Smooth muscle cell (in vitro differentiated cells): ENCODE measurements around the gene EFNA5. TPM values are rescaled to one million over a fixed set of nuclear protein-coding genes. Genes with fewer than 3 reads are reported as not detected.

Experiments used
- DNase-seq: peaks from one replicate; lab custom pipeline; 2025; ENCODE audit not compliant: unreplicated experiment; lab: John Stamatoyannopoulos, UW
- H2AFZ ChIP-seq: fragments of 200-600 bp; sonication (generic); 2 replicates; pipeline ENCODE4 v1.6.0; 2016; ENCODE audit warnings: antibody characterized with exemption, low read depth, mild to moderate bottlenecking
- H3F3A ChIP-seq: fragments of 200-600 bp; sonication (generic); 2 replicates; pipeline ENCODE4 v1.6.0; 2017; ENCODE audit warnings: antibody characterized with exemption, low read depth
- H3K27ac ChIP-seq: fragments of 200-600 bp; sonication (generic); 2 replicates; pipeline ENCODE4 v1.5.1; 2016; ENCODE audit warnings: low read depth, mild to moderate bottlenecking
- H3K27me3 ChIP-seq: fragments of 200-600 bp; sonication (generic); 2 replicates; pipeline ENCODE4 v1.6.1; 2016; ENCODE audit warnings: low read depth, mild to moderate bottlenecking
- H3K36me3 ChIP-seq: fragments of 200-600 bp; sonication (generic); 2 replicates; pipeline ENCODE4 v1.5.1; 2016; ENCODE audit warnings: low read depth
- H3K4me1 ChIP-seq: fragments of 200-600 bp; sonication (generic); 2 replicates; pipeline ENCODE4 v1.5.1; 2016; ENCODE audit warnings: low read depth
- H3K4me2 ChIP-seq: fragments of 200-600 bp; sonication (generic); 2 replicates; pipeline ENCODE4 v1.6.0; 2016; ENCODE audit warnings: mild to moderate bottlenecking
- H3K4me3 ChIP-seq: fragments of 200-600 bp; sonication (generic); 2 replicates; pipeline ENCODE4 v1.5.1; 2016; ENCODE audit warnings: mild to moderate bottlenecking
- H3K79me2 ChIP-seq: fragments of 200-600 bp; sonication (generic); 2 replicates; pipeline ENCODE4 v1.6.0; 2016; ENCODE audit warnings: low read depth, mild to moderate bottlenecking
- H3K9ac ChIP-seq: fragments of 200-600 bp; sonication (generic); 2 replicates; pipeline ENCODE4 v1.6.0; 2016; ENCODE audit warnings: low read depth
- H3K9me3 ChIP-seq: fragments of 200-600 bp; sonication (generic); replicated peaks from 2 replicates; pipeline ENCODE4 v1.5.1; 2016; ENCODE audit warnings: low read depth
- H4K20me1 ChIP-seq: fragments of 200-600 bp; sonication (generic); 2 replicates; pipeline ENCODE4 v1.6.0; 2016; ENCODE audit warnings: low read depth
- WGBS: methylation state at CpG from one replicate; pipeline ENCODE4 v1.1.7; 2016; ENCODE audit warnings: low lambda C conversion rate; 5-methylcytosine and 5-hydroxymethylcytosine counted together
- polyA plus RNA-seq: library from polyadenylated mRNA; unstranded; fragments of >200 nt; fragmentation: Nextera tagmentation; extraction: Ambion mirVana; gene quantifications from 2 replicates; pipeline ENCODE4 v1.2.1, GENCODE V29; 2016
- total RNA-seq: library from RNA; depleted of rRNA; stranded (reverse); fragments of >200 nt; gene quantifications from 2 replicates; pipeline ENCODE4 v1.2.3, GENCODE V29; 2014
- TF ChIP-seq, protein P1 (sequence below): fragments of 200-600 bp; sonication (generic); IDR thresholded peaks from 2 replicates; pipeline ENCODE4 v1.5.1; 2017; ENCODE audit warnings: borderline replicate concordance, mild to moderate bottlenecking, antibody characterized with exemption; ENCODE audit not compliant: insufficient read depth, poor library complexity, severe bottlenecking

The EFNA5 gene
- total and polyA plus RNA-seq, 2 experiments from 2014 or later = 0.32 to 8.8 TPM

DNA sequence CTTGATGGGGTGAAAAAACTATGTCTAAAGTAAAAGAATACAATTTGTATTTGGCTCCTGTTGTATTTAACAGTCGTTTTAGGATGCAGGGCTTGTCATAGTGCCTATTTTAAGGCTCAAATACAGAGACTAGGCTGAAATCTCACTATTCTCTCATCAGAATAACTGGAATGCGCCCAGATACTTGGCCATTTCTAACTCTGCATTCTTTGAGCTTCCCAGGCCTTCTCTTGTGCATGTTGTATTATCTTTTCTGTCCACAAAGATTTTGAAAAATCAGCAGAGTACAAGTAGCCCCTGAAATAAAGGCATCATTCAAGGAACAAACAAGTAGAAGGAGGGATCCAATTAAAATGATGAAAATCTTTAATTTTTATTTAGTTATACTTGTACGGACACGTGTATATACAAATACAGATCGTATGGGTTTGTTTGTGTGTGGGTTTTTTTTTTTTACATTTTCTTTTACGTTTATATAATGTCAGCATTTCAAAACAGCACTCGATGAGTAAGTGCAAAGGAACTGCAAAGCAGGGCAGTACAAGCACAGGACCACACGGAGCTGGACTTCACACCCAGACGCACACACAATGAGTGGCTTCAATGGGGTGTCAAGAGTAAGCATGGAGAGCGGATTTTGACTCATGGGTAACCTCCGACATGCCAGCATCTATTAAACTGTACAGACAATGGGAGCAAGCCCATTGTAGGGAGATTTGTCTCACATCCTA is 294.0 kb downstream of the EFNA5 start:
- TF ChIP-seq, protein P1, sequence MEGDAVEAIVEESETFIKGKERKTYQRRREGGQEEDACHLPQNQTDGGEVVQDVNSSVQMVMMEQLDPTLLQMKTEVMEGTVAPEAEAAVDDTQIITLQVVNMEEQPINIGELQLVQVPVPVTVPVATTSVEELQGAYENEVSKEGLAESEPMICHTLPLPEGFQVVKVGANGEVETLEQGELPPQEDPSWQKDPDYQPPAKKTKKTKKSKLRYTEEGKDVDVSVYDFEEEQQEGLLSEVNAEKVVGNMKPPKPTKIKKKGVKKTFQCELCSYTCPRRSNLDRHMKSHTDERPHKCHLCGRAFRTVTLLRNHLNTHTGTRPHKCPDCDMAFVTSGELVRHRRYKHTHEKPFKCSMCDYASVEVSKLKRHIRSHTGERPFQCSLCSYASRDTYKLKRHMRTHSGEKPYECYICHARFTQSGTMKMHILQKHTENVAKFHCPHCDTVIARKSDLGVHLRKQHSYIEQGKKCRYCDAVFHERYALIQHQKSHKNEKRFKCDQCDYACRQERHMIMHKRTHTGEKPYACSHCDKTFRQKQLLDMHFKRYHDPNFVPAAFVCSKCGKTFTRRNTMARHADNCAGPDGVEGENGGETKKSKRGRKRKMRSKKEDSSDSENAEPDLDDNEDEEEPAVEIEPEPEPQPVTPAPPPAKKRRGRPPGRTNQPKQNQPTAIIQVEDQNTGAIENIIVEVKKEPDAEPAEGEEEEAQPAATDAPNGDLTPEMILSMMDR = no peak
- Histone ChIP-seq H2AFZ (no peak overlapping the region), H3K9ac (no peak overlapping the region), H3K4me1 (no peaks in the 10 kb centered on the region), H4K20me1 (no peaks in the 10 kb centered on the region), H3K4me2 (no peak overlapping the region), H3K36me3 (no peaks in the 10 kb centered on the region), H3K27ac (peak overlapping the region; percentile 34), H3K4me3 (no peak overlapping the region), H3K9me3 (no peaks in the 10 kb centered on the region), H3F3A (peaks cover 6% of the 10 kb centered on the region), H3K27me3 (no peaks in the 10 kb centered on the region), H3K79me2 (no peaks in the 10 kb centered on the region)
- DNase-seq = no peak
- 50% methylated on average over 11 of the region's 11 CpGs for WGBS

DNA sequence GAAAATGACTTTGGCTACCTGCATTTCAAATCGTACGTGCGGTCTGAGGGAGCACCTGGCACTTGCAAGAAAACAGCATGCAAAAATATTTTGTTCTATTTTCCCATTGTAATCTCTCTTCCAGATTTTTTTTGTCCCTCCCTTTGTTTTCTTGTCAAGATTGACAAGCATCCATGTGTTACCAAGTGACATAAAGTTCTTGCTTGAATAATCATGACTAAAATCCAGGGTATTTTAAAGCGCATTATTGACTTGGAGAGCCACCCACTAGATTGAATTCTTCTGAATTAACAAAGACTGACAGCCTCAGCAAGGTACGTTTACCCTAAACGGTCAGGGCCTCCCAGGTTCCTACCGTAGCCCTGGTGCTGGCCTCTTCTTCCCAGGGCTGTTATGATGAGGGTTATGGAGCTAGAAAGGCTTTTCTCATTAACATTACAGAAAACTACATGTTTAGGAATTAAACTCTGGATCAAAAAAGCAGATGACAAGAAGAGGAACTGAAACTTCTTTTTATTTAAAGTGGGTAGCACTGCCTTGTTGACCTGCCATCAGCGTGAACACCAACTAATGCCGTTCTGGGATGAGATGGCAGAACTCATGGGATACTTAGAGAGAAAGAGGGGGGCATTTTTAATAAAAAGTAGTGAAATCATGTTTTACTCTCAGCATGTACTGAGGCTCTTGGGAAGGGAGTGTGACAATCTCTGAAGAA is 297.0 kb downstream of the EFNA5 start:
- H4K20me1 ChIP-seq = no peaks in the 10 kb centered on the region
- H3K27me3 ChIP-seq = no peaks in the 10 kb centered on the region
- no peaks in the 10 kb centered on the region for H3K36me3 ChIP-seq
- no peaks in the 10 kb centered on the region for H3K79me2 ChIP-seq
- WGBS = 93% methylated on average over 9 of the region's 9 CpGs
- H3K4me3 ChIP-seq = no peak overlapping the region
- no peak overlapping the region for H3K27ac ChIP-seq
- peaks cover 2% of the 10 kb centered on the region for H3K4me1 ChIP-seq
- no peak overlapping the region for H3K4me2 ChIP-seq
- DNase-seq = no peak
- H3K9me3 ChIP-seq = no peaks in the 10 kb centered on the region
- H3F3A ChIP-seq = peaks cover 6% of the 10 kb centered on the region
- H3K9ac ChIP-seq = no peak overlapping the region
- H2AFZ ChIP-seq = no peak overlapping the region
- TF ChIP-seq, protein P1 = no peak

DNA sequence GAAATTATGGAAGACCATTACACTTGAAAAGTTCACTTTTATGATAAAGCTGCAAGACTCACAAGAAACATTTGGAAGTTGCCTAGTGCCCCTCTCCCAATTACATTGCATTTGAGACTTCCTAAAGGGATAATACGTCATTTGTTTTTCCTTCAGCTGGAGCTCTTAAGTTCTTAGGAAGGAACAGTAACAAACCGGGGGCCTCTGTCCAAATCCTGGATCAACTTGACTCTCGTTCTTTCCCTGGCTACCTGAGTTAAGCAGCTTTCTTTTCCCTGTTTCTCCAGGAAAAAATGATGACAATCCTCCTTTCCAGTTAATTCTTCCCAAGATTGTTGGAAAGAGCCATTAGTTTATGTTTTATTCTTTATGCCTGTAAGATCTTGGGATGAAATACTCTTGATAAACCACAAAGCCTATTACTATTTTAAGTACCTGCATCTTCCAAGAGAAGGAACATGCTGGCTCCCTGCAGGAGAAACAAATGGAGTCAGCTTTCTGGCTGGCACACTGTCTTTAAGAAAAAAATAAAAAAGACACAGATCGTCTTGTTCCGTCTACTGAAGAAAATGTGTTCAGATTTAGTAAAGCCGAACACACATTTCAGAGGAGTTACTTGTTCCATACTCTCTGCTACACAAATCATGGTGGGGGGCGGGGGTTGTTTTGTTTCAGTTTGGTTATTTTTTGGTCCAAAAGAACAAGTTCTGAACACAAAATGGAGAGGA is 297.9 kb downstream of the EFNA5 start:
- H3K27me3 ChIP-seq = no peaks in the 10 kb centered on the region
- peaks cover 6% of the 10 kb centered on the region for H3F3A ChIP-seq
- H3K9me3 ChIP-seq = no peaks in the 10 kb centered on the region
- H3K27ac ChIP-seq = no peak overlapping the region
- no peak overlapping the region for H3K4me3 ChIP-seq
- H2AFZ ChIP-seq = no peak overlapping the region
- no peak for DNase-seq
- no peaks in the 10 kb centered on the region for H3K79me2 ChIP-seq
- peaks cover 9% of the 10 kb centered on the region for H3K4me1 ChIP-seq
- no peaks in the 10 kb centered on the region for H4K20me1 ChIP-seq
- H3K4me2 ChIP-seq = no peak overlapping the region
- WGBS = 88% methylated on average over 7 of the region's 7 CpGs
- TF ChIP-seq, protein P1 = no peak
- H3K36me3 ChIP-seq = no peaks in the 10 kb centered on the region
- H3K9ac ChIP-seq = no peak overlapping the region
